Hippocampal formation (tissue), 2 donors: ENCODE measurements around the gene DLG2.

Source experiments
- DNase-seq, 2 donors: peaks; one replicate each; lab custom pipeline; 2025; lab: John Stamatoyannopoulos, UW

Gene DLG2

DNA sequence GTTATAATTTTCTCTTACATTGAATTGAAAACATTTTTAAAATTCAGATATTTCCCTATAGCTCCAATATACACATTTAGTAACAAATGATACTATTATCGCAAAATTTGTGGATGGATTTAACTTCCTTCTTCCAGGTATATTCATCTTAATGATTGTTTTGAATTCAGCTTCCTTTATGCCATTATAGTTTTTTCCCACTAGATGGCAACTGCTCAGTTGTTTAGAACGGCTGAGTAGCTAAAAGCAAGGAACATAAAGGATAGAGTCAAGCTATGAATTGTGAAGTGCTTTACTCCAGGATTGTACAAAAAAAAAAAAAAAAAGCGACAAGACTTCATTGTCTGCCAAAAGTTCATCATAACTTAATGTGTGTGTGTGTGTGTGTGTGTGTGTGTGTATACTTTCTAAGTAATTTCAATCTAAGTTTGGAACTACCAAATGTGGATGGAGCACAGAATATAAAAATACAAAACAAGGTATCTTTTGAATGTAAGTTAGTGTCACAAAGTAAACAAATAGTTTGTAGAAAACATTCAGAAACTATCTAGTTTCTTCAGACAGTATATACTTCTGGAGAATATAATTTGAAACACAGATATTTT lies 846.4 kb downstream of the DLG2 start:
- peak in 1 of 2 donors; percentile 11 for DNase-seq

DNA sequence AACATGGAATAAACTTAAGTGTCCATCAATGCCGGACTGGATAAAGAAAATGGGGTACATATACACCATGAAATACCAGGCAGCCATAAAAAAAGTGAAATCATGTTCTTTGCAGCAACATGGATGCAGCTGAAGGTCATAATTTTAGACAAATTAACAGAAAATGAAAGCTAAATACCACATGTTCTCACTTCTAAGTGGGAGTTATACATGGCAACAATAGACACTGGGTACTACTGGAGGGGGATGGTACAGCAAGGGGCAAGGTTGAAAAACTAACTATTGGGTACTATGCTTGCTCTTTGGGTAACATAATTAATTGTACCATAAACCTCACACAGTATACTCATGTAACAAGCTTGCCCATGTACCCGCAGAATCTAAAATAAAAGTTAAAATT lies 851.6 kb downstream of the DLG2 start:
- DNase-seq, result no peak

DNA sequence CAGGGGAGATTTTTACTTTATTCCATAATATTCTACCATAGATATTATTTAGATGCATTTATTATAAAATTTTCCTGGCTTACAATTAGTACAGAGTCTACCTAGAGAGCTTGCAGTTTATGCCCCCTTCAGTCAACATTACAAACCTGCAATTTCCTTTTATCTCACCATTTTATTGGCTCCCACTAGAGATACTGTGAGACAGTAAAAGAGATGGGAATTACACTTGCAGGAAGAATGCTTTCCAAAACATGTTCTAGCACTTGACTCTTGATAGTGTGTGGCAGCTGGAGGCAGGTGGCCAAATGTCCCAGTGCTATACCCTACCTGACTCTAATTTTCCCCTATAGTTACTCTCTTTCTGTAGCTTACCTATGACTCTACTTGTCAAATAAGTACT lies 863.2 kb downstream of the DLG2 start:
- no peak for DNase-seq

DNA sequence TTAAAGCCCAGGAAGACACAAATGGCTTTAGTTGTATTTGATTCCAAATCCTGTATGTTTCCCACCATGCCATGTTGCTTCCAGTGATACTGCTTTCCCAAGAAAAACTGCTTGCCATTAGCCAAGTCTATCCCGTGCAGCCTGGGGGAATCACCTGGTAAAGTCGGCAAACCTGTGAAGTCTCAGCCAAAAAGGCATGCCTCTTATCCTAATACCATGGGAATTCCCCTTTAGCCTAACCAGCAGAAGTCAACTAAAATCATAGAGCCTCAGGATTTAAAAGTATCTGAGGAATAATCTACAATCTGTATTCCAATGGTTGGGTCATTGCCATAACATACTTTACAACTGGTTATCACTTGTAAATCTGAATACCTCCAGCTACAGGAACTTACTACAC lies 869.4 kb downstream of the DLG2 start:
- no peak for DNase-seq

DNA sequence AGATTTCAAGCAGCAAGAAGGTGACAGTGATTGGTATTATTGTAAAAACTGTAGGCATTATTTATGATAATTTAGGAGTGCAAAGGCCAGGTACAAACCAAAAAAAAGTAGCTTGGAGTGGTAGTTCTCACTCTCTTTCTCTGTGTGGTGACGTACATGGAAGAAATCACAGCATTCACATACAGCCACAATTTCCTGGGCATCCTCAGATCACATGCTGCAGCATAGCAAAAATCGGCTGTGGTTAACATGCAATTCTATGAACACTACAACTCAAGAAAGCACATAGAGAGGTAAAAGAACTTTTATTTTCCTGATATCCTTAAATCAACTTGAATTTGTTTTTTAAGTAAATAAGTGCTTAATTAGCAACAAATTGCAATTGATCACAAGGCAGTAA lies 875.8 kb downstream of the DLG2 start:
- no peak for DNase-seq

DNA sequence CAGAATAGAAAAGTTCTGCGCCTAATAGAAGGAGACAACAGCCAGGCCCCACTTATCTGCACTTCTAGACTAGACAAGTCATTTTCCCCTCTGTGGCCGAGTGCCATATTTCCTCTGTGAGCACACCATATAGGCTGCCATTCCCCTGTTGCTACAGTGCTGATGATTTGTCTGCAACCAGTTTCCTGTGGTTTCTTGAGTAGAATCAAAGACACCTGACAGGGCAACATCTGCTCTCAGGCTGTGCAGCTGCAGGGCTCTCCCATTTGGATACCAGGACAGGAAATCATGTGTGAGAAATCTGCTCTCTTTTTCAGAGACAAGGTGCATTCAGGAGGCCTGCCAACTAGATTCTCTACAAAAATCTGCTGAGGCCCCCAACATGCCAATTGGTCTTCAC lies 879.3 kb downstream of the DLG2 start:
- no peak for DNase-seq

DNA sequence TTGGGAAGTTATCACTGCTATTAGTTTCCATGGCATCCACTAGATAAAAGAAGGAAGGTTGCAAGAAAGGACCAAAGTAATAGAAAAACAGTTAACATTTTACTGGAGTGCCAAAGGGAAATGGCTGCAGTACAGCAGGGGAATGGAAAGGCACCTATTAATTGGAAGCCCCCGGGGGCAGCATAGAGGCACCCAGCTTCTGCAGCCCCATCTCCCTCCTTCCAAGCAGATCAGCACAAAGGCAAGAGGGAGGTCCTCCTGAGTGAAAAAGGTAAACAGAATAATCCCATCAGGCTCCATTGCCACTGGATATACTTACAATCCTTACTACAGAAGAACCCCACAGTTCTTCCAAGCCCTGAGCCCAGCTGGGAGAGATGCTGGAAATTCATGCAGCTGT lies 887.1 kb downstream of the DLG2 start:
- no peak for DNase-seq

DNA sequence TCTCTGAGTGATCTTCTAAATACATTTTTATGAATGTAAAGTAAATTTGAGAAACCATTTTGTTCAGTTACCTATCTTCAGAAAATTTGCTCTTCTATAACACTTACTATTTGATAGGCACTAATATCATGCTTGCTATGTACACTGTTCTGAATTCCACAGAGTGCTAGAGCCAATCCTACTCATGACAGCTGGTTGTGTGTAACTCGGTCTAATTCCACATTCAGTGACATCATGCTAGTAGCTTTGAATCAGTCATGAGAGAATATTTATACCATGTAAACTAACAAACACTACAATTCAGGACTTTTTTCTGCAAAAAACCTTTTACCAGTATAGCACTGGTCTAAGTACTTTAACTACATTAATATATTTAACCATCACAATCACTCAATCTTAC lies 902.9 kb downstream of the DLG2 start:
- no peak for DNase-seq

DNA sequence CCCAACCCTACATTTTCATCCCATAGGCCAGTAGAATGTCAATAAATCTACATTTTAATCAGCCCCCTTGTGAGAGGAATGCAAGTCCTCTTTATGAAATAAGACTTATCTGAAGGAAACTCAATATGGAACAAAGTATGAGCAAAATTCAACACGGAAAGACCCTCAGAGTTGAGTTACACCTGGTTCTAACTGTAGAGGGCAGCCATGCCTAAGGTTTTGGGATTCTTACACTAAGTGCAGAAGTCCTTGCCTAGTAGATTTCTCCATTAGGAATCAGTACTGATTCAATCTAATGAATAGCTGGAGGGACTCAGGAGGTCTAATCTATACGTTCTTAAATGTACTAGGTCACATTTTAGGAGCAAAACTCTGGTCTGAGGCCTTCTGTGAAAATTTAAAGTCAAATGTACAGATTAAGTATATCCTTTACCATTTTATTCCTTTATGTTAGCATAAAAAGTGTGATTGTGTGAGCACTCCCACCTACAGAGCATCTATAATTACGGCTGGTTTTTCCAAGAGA lies 904.5 kb downstream of the DLG2 start:
- DNase-seq, result peak in 1 of 2 donors; percentile 27

DNA sequence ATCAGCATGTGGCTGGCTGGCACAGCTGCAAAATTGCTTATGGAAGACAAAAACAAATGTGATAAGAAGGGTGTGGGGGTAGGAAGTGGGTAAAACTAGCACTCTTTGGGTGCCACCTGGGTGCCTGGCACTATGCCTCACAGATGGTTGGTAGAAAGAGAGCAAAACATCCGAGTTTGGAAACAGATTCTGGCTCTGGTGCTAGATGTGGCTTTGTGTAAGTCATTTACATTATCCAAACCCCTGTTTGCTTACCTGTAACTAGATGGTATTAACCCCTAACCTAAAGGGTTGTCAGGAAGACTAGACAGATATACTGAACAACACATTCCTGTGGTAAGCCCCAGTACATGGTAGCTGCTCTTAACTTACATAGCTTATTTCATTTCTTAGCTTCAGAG lies 905.6 kb downstream of the DLG2 start:
- no peak for DNase-seq

DNA sequence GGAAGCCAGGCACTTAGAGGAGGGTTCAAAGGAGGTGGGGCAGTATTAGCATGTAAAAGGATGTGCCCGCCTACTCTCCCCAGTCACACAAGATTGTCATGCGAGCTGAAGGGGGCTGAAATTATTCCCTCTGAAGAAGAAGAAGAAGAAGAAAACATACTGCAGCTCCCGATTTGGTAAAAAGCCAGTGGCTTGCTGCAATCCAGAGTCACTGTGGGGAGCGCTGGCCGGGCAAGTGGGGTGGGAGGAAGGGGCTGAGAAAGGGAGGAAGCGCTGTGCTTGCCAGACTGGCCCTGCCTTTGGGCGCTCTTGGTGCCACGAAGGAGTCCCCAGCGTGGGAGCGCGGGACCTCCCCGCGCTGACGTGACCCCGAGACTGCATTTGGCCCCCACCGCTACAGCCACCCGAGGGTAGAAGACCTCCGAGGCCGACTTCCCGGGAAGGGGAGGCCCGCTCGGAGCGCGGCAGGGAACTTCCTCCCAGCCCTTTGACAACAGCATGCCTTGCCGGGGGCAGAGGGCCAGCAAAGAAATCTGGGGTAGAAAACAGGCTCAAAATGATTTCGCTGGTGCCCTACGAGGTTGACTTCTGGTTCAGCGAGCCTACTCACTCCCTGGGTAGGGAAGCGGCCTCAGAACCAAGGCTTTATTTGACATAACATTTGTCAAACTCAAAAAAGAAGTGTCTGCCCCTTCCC lies 906.3 kb downstream of the DLG2 start:
- peak in 1 of 2 donors; percentile 23 for DNase-seq

DNA sequence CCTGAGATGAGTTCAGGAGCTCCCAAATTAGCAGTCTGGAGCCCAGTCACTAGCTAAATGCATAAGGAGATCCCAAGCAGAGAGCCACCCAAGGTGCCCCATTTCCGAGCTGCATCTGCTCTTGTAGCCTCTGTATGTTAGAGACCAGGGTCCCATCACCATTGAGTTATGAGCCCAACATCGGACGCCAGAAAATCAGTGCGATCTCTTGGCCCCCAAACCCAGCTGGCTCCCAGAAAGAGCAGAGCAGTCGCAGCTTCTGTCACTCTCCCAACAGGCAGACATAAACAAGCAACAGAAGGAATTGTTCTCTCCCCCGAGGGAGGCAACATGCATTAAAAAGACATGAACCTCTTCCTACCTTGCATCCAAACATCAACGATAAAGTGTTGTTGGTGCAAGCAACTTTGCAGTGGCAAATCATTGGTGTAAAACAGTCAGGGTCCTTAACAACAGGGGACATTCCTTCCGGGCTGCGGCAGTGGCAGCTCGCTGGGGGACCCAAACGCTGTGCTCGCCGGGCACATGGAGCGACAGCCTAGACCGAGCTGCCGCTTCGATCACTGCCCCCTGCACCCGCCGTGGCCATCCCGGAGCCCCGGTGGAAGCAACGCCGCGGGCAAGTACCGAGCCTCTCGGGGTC lies 907.1 kb downstream of the DLG2 start:
- DNase-seq, result peak in 1 of 2 donors; percentile 2

DNA sequence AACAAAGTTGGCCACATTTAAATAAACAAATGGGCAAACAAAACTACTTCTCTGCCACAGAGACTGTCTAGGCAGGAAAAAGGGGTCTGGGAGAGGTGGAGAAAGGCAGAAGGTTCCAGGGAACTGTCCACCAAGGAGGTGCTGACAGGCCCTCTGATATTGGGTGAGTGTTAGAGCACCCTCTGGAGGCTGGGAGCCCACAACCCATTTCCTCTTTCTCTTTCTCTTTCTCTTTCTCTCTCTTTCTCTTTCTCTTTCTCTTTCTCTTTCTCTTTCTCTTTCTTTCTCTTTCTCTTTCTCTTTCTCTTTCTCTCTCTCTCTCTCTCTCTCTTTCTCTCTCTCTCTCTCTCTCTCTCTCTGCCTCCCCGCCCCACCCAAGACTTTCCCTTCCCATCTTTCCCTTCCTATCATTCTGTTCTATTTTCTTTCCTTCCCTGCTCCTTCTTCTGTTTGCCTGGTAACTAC lies 912.8 kb downstream of the DLG2 start:
- DNase-seq, result peak in 1 of 2 donors; percentile 7

DNA sequence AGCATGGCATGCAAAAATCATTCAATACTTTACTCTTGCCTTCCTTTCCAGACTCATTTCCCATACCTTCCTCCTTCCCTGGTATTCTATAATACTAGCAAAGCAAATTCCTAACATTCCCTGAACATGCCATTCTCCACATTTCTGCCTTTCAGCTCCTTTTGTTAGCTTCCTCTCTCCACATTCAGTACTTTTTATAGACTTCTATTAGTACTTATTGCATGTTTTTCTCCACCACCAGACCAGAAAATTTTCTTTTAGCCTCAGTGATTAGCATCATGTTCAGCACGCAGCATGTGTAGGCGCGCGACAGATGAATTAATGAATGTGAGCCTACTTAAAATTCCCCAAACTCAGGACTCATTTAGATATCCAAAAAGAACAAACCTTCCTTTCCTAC lies 935.3 kb downstream of the DLG2 start:
- DNase-seq, result no peak

DNA sequence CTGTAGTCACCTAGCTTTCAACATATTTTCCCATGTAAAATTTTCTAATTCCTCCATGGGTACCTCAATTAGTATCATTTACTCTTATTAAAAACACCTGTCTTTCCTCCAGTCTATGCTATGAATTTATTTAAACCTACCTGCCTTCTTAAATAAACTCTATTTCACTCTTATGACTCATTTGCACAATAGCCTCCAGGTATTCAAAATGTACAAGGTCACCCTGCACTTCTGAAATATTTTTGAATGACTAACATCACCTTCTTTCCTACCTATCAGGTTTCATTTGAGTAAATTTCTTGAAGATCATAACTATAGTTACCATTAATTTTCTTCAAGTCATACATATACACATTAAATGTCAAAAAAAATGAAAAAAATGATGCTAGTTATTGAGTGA lies 939.7 kb downstream of the DLG2 start:
- DNase-seq, result no peak

DNA sequence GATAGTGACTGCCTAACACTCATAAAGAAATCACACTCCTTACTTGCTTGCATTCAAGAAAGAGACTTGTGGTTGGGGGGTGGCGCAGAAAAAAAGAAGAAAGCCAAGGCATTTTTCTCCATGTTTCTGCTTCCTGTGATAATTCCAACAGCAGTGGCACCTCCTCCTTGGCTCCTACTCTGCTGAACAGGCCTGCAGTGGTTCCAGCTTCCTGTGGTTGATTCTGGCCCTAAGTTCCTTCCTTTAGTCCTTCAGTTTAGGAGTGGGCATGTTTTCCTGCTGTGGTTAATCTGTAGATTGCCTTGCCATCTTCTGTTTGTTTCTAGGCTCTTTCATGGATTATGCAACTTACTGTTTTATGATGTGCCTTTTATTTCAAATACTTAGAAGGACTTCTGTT lies 940.4 kb downstream of the DLG2 start:
- no peak for DNase-seq

DNA sequence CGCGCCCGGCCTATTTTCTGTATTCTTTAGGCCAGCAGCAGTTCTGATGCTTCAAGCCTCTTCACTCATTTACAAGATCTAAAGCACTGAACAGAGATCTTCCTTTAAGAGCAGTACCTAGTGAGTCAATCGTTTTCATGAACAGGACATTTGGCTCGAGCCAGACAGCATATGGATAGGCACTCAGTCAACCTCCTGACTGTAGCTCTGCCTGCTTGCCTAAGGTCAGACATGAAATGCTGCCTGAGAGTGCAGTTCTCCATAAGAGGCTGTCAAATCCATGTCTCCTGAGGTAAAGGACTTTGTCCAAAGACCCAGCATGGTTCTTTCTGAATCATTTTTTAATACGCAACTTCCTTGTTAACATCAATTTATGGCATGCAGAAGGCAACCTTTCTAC lies 941.2 kb downstream of the DLG2 start:
- no peak for DNase-seq

DNA sequence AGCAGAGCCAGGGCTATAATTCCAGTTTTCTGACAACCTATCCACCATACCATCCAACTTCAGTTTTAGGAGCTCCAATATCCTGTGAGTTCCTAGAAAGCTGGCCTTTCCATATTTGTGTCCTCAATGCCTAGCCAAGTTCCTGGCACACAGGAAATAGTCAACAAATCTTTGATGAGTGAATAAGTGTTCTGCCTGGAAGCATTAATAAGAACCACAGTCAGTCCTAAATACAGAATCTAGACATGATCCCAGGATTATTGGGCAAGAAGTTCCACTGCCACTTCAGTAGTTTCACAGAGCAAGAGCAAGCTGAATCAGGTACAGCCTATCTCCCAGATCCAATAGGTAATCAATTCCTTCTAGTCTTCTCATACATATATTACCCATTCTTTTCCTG lies 942.0 kb downstream of the DLG2 start:
- DNase-seq, result no peak

DNA sequence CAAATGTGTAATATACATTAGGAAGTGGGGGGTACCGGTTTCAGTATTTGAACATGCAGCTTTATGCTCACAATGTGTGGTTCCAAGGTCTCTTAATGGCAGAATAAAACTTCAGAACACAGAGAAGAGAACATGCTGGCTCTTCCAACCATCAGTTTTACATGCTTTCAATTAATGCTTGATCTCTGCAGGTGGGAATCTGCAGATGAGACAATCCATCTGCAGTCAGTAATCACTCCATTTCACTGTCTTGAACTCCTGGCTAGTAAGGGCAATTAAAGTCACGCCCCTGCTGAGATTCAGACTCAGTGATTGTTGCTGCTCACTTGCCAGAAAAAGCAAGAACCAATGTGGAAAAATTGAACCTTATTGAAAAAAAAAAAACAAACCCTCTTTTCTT lies 945.7 kb downstream of the DLG2 start:
- no peak for DNase-seq

DNA sequence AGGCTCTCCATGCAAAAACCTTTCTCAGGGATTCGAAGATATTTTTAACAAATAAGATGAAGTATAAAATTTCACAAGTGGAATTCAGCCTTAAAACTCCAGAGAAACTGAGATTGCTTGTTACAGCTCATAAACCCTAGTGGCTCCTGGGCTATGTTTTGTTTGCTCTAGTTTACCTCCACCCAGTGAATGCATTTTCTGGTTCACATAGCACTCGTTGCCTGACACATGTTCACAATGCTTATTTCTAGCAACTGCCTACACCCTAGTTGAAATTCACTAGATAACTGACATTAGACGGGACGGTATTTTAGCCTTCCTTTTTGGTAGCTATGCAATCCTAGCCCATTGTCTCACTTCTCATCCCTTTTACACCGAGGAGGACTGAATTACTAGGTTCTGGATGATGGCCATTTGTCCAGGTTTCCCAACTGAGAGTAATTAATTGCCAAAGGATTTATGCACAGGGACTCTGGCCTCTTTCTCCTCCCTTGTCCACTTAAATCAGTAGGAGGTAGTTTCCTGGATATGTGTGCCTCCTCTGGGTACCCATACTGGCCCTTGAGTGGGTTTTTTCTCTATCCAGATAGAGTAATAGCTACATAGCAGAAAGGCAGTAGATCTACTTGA lies 951.6 kb downstream of the DLG2 start:
- no peak for DNase-seq

DNA sequence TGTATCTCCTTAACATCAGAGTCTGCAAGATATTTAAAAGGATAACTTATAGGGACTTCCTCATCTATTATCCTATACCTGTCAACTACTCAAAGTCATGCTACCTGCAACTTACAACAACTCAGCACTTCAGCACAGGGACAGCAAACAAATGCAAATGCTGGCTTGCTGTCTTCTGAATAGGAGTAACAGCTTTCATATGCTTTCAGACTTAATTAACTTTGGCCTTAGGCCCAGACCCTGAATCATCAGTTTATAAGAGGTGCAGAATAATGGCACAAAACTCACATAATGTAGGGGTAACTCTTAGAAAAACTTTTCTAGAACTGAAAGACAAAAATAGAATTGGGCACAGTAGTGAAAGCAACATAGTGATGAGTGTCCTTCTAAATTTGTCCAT lies 953.4 kb downstream of the DLG2 start:
- DNase-seq, result peak in 1 of 2 donors; percentile 46

DNA sequence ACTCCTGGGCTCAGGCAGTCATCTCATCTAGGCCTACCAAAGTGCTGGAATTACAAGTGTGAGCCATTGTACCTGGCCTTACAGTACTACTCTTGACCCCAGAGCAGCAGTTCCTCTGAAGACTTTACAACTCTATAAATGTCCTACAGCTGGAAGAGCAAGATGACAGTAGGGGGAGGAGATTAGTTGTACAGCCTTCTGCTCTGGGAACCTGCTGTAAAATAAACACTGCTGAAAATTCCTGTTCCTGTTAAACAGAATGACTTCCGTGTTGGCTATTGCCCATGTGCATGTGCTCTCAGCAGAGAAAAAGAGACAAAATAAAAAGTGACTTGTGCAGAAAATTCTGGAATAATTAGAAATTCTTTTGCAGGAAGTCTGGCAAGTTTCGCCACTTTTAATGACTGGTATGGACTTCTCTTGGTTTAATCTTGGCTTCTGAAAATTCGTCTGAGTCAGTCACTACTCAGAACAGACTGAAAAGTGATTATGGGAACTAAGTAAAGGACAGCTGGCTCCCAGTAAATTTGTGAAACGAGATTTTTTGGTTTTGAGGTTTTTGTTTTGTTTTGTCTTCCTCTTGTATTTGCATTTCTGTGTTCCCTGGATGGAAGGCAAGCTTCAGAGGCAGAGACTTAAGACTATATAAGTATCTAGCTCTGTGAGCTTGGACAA lies 955.7 kb downstream of the DLG2 start:
- no peak for DNase-seq
